Stomach (tissue), 9 donors: ENCODE data around the gene ABCA12. TPM values are rescaled to one million over a fixed set of nuclear protein-coding genes. Genes with fewer than 3 reads are reported as not detected.

Experiments
- DNase-seq, 2 donors: peaks; one replicate each; pipeline versions ENCODE4 v3.0.0 to v3.0.0-alpha.2; 2013 to 2019
- H3K27ac ChIP-seq, 5 donors: fragments of 200-600 bp in 4 of 5; sonication (generic) in 4 of 5; one replicate each; pipeline ENCODE4 v1.5.1; 2013 to 2019; ENCODE audit warnings: mild to moderate bottlenecking in 1 of 5, moderate library complexity in 1 of 5
- H3K27me3 ChIP-seq, 3 donors: fragments of 200-600 bp; sonication (generic); one replicate each; pipeline ENCODE4 v1.5.1; 2017 to 2019; ENCODE audit warnings: mixed run types in 1 of 3
- H3K36me3 ChIP-seq, 4 donors: fragments of 200-600 bp; sonication (generic); 1 replicate in 3 of 4; 2 replicates in 1 of 4; pipeline ENCODE4 v1.5.1; 2016 to 2019
- H3K4me1 ChIP-seq, 4 donors: fragments of 200-600 bp; sonication (generic); one replicate each; pipeline ENCODE4 v1.5.1; 2016 to 2019
- H3K4me3 ChIP-seq, 4 donors: fragments of 200-600 bp; sonication (generic) in 3 of 4; one replicate each; pipeline ENCODE4 v1.5.1; 2016 to 2019; ENCODE audit warnings: mild to moderate bottlenecking in 1 of 4
- H3K9me3 ChIP-seq, 4 donors: fragments of 200-600 bp; sonication (generic); one replicate each; pipeline ENCODE4 v1.5.1; 2016 to 2019
- CTCF ChIP-seq, 7 experiments: fragments of 450-650 bp in 4 of 7; fragments of 200-600 bp in 3 of 7; sonication (generic) in 3 of 7; IDR thresholded peaks; one replicate each; pipeline ENCODE4 v1.5.1; 2016 to 2019; ENCODE audit warnings: antibody characterized with exemption in 7 of 7, control low read depth in 2 of 7, mild to moderate bottlenecking in 1 of 7
- EP300 ChIP-seq: sonication (generic); formaldehyde crosslinking; IDR thresholded peaks from one replicate; pipeline ENCODE4 v1.6.1; 2017; ENCODE audit warnings: antibody characterized with exemption
- POLR2A ChIP-seq, 4 donors: fragments of 450-650 bp; IDR thresholded peaks; one replicate each; pipeline ENCODE4 v1.6.1; 2016; ENCODE audit warnings: antibody characterized with exemption in 4 of 4, control low read depth in 2 of 4, mild to moderate bottlenecking in 1 of 4, moderate library complexity in 1 of 4
- POLR2AphosphoS5 ChIP-seq, 3 donors: sonication (generic); formaldehyde crosslinking; IDR thresholded peaks; one replicate each; pipeline ENCODE4 v1.6.1; 2016; ENCODE audit warnings: antibody characterized with exemption in 3 of 3
- WGBS, 5 donors: extraction: QIAGEN DNeasy Blood & Tissue Kit in 3 of 5; methylation state at CpG; one replicate each; pipeline versions ENCODE4 v1.1.5 to v1.1.7; 2013 to 2018; 5-methylcytosine and 5-hydroxymethylcytosine counted together
- intact Hi-C: fragments of 100-400 bp; cut with DNase I; formaldehyde crosslinking; loops from one replicate; pipeline ENCODE4 v1.15.1; 2023; ENCODE audit warnings: low total_unique reads
- polyA plus RNA-seq, 3 donors: library from polyadenylated mRNA; stranded (reverse); fragments of 200-250 nt; gene quantifications; one replicate each; pipeline ENCODE4 v1.2.3, GENCODE V29; 2013
- total RNA-seq, 5 donors: library from RNA; depleted of rRNA; stranded (reverse); fragments of >200 nt; gene quantifications; one replicate each; pipeline versions ENCODE4 v1.1.0 to v1.2.3, GENCODE V29; 2014 to 2016
- donor health status: healthy with polysubstance abuse.
- donor health status: Bipolar disorder and iron deficiency.
- donor health status: healthy.

The ABCA12 gene
- total and polyA plus RNA-seq, 8 donors: under 0.01 to 1.8 (median 0.15) TPM; not detected in 4

GRCh38 chr2:215120401-215120800 lies 18.0 kb downstream of the ABCA12 start:
- intact Hi-C loops: no loop called here
- H3K27me3 ChIP-seq: no peaks in the 10 kb centered on the region
- no peaks in the 10 kb centered on the region for H3K36me3 ChIP-seq
- no peak overlapping the region for H3K27ac ChIP-seq
- WGBS, 5 donors: 64 to 81% (median 73%) methylated on average over 3 of the region's 3 CpGs
- no peak overlapping the region for H3K4me3 ChIP-seq
- peaks cover 0 to 34% (median 11%) of the 10 kb centered on the region in 4 donors for H3K9me3 ChIP-seq
- no peak for DNase-seq
- H3K4me1 ChIP-seq: no peaks in the 10 kb centered on the region
- TF ChIP-seq POLR2AphosphoS5 (IDR thresholded peaks at IDR 0.05): no peak
- no peak for TF ChIP-seq POLR2A (IDR thresholded peaks at IDR 0.05)
- TF ChIP-seq CTCF (IDR thresholded peaks at IDR 0.05): no peak
- TF ChIP-seq EP300: no peak

GRCh38 chr2:215119847-215120246 lies 18.6 kb downstream of the ABCA12 start:
- no peaks in the 10 kb centered on the region for H3K27me3 ChIP-seq
- H3K4me1 ChIP-seq: no peaks in the 10 kb centered on the region
- H3K9me3 ChIP-seq: peaks cover 0 to 28% (median 11%) of the 10 kb centered on the region in 4 donors
- TF ChIP-seq EP300: no peak
- no peak overlapping the region for H3K27ac ChIP-seq
- no peaks in the 10 kb centered on the region for H3K36me3 ChIP-seq
- no peak overlapping the region for H3K4me3 ChIP-seq
- intact Hi-C loops: no loop called here
- DNase-seq: no peak
- WGBS, 5 donors: 91 to 97% (median 94%) methylated on average over 2 of the region's 2 CpGs

GRCh38 chr2:215110918-215111317 lies 27.5 kb downstream of the ABCA12 start:
- WGBS, 5 donors: 40 to 65% (median 47%) methylated on average over 3 of the region's 3 CpGs

GRCh38 chr2:215107216-215108056 lies 31.0 kb downstream of the ABCA12 start:
- Histone ChIP-seq H3K9me3 (no peaks in the 10 kb centered on the region), H3K4me1 (no peaks in the 10 kb centered on the region), H3K27ac (no peak overlapping the region), H3K4me3 (no peak overlapping the region), H3K36me3 (no peaks in the 10 kb centered on the region), H3K27me3 (no peaks in the 10 kb centered on the region)
- 70 to 84% (median 72%) methylated on average over 5 of the region's 5 CpGs for WGBS, 5 donors
- peak in 1 of 2 donors; percentile 39 for DNase-seq
- intact Hi-C loops: no loop called here
- TF ChIP-seq POLR2AphosphoS5 (IDR thresholded peaks at IDR 0.05) (no peak), EP300 (no peak), CTCF (IDR thresholded peaks at IDR 0.05) (no peak), POLR2A (IDR thresholded peaks at IDR 0.05) (no peak)

More at GRCh38 chr2:215110918-215111317, 27.5 kb downstream of the ABCA12 start:
- no peaks in the 10 kb centered on the region for H3K9me3 ChIP-seq
- H3K4me3 ChIP-seq: no peak overlapping the region
- no peak overlapping the region for H3K27ac ChIP-seq
- intact Hi-C loops: no loop called here
- no peak for DNase-seq
- no peaks in the 10 kb centered on the region for H3K27me3 ChIP-seq
- TF ChIP-seq POLR2AphosphoS5 (IDR thresholded peaks at IDR 0.05) (no peak), CTCF (IDR thresholded peaks at IDR 0.05) (no peak), EP300 (no peak), POLR2A (IDR thresholded peaks at IDR 0.05) (no peak)
- no peaks in the 10 kb centered on the region for H3K36me3 ChIP-seq
- H3K4me1 ChIP-seq: no peaks in the 10 kb centered on the region
